H9 (cell line): ENCODE results near the gene SLC46A1. TPM values are rescaled to one million over a fixed set of nuclear protein-coding genes. Genes with fewer than 3 reads are reported as not detected.

Source experiments
- DNase-seq: peaks from one replicate; pipeline ENCODE4 v3.0.0-alpha.2; 2017
- H2AFZ ChIP-seq: one replicate; pipeline ENCODE4 v1.6.1; 2013; ENCODE audit warnings: mild to moderate bottlenecking, low read length, control low read depth, moderate library complexity
- H2AK5ac ChIP-seq: 2 replicates; pipeline ENCODE4 v1.6.1; 2013; ENCODE audit warnings: low read length, control low read depth, mixed read lengths; ENCODE audit not compliant: insufficient read length
- H2BK120ac ChIP-seq: one replicate; pipeline ENCODE4 v1.6.1; 2013; ENCODE audit warnings: low read depth, mild to moderate bottlenecking, low read length, control low read depth, inconsistent platforms; ENCODE audit not compliant: poor library complexity, severe bottlenecking
- H2BK12ac ChIP-seq: 2 replicates; pipeline ENCODE4 v1.6.1; 2013; ENCODE audit warnings: low read length, control low read depth, mixed read lengths, low read depth; ENCODE audit not compliant: insufficient read length
- H2BK15ac ChIP-seq: 2 replicates; pipeline ENCODE4 v1.6.1; 2013; ENCODE audit warnings: low read depth, low read length, control low read depth
- H2BK20ac ChIP-seq: one replicate; pipeline ENCODE4 v1.6.1; 2013; ENCODE audit warnings: low read depth, mild to moderate bottlenecking, low read length, control low read depth, inconsistent platforms; ENCODE audit not compliant: poor library complexity, severe bottlenecking
- H2BK5ac ChIP-seq: 2 replicates; pipeline ENCODE4 v1.6.1; 2013; ENCODE audit warnings: low read length, control low read depth, mixed read lengths; ENCODE audit not compliant: insufficient read length
- H3K14ac ChIP-seq: 2 replicates; pipeline ENCODE4 v1.6.1; 2013; ENCODE audit warnings: low read length, control low read depth; ENCODE audit not compliant: insufficient read depth
- H3K18ac ChIP-seq: 2 replicates; pipeline ENCODE4 v1.6.1; 2013; ENCODE audit warnings: low read depth, mild to moderate bottlenecking, mixed read lengths, low read length, control low read depth; ENCODE audit not compliant: insufficient read length
- H3K23ac ChIP-seq: 2 replicates; pipeline ENCODE4 v1.6.1; 2013; ENCODE audit warnings: low read length, control low read depth, mixed read lengths, low read depth; ENCODE audit not compliant: insufficient read length
- H3K23me2 ChIP-seq: 2 replicates; pipeline ENCODE4 v1.6.1; 2013; ENCODE audit warnings: low read depth, mild to moderate bottlenecking, mixed read lengths, low read length, control low read depth; ENCODE audit not compliant: insufficient read length, poor library complexity, severe bottlenecking
- H3K27ac ChIP-seq: 2 replicates; pipeline ENCODE4 v1.5.1; 2013; ENCODE audit warnings: low read length, control low read depth, mixed read lengths, low read depth; ENCODE audit not compliant: insufficient read length
- H3K27me3 ChIP-seq: 2 replicates; pipeline ENCODE4 v1.6.1; 2013; ENCODE audit warnings: low read length, control low read depth, inconsistent platforms; ENCODE audit not compliant: insufficient read depth
- H3K4ac ChIP-seq: 2 replicates; pipeline ENCODE4 v1.6.1; 2013; ENCODE audit warnings: low read depth, mild to moderate bottlenecking, control low read depth, inconsistent platforms, low read length, moderate library complexity
- H3K4me1 ChIP-seq: 2 replicates; pipeline ENCODE4 v1.6.1; 2013; ENCODE audit warnings: low read length, control low read depth, inconsistent platforms; ENCODE audit not compliant: insufficient read depth
- H3K4me2 ChIP-seq: 2 replicates; pipeline ENCODE4 v1.6.1; 2013; ENCODE audit warnings: low read length, control low read depth, mixed read lengths; ENCODE audit not compliant: insufficient read length, insufficient read depth
- H3K56ac ChIP-seq: 2 replicates; pipeline ENCODE4 v1.6.1; 2013; ENCODE audit warnings: low read depth, mild to moderate bottlenecking, mixed read lengths, low read length, control low read depth; ENCODE audit not compliant: insufficient read length
- H3K79me1 ChIP-seq: 2 replicates; pipeline ENCODE4 v1.6.1; 2013; ENCODE audit warnings: low read depth, mild to moderate bottlenecking, moderate library complexity, low read length, control low read depth, inconsistent platforms; ENCODE audit not compliant: insufficient read depth, poor library complexity, severe bottlenecking
- H3K79me2 ChIP-seq: 2 replicates; pipeline ENCODE4 v1.6.1; 2013; ENCODE audit warnings: low read length, control low read depth, inconsistent platforms; ENCODE audit not compliant: insufficient read depth
- H3K9ac ChIP-seq: 2 replicates; pipeline ENCODE4 v1.6.1; 2013; ENCODE audit warnings: low read length, control low read depth, mixed read lengths; ENCODE audit not compliant: insufficient read length; ENCODE audit errors: extremely low read depth
- H3K9me3 ChIP-seq: one replicate; pipeline ENCODE4 v1.6.1; 2013; ENCODE audit warnings: low read depth, low read length, inconsistent platforms; ENCODE audit not compliant: control insufficient read depth
- H3T11ph ChIP-seq: one replicate; pipeline ENCODE4 v1.6.1; 2013; ENCODE audit warnings: mild to moderate bottlenecking, low read length, control low read depth, inconsistent platforms
- H4K20me1 ChIP-seq: one replicate; pipeline ENCODE4 v1.6.1; 2013; ENCODE audit not compliant: control insufficient read depth, insufficient read length, insufficient read depth
- H4K5ac ChIP-seq: 2 replicates; pipeline ENCODE4 v1.6.1; 2013; ENCODE audit warnings: low read depth, mild to moderate bottlenecking, mixed read lengths, low read length, control low read depth; ENCODE audit not compliant: insufficient read length
- H4K8ac ChIP-seq: replicated peaks from 2 replicates; pipeline ENCODE4 v1.6.1; 2013; ENCODE audit warnings: low read length, control low read depth, mixed read lengths, low read depth; ENCODE audit not compliant: insufficient read length
- H4K91ac ChIP-seq: 2 replicates; pipeline ENCODE4 v1.6.1; 2013; ENCODE audit warnings: low read depth, mild to moderate bottlenecking, moderate library complexity, mixed read lengths, low read length, control low read depth; ENCODE audit not compliant: insufficient read length
- H3K27ac Mint-ChIP-seq, 3 experiments: 2 replicates in 2 of 3; 3 replicates in 1 of 3; pipeline ENCODE4 v1.8.0; 2020 to 2021; ENCODE audit warnings: mixed read lengths in 3 of 3, mild to moderate bottlenecking in 1 of 3, moderate library complexity in 1 of 3
- H3K27me3 Mint-ChIP-seq: 2 replicates; pipeline ENCODE4 v1.8.0; 2021; ENCODE audit warnings: low read depth, mild to moderate bottlenecking, moderate library complexity, mixed read lengths
- H3K36me3 Mint-ChIP-seq, 3 experiments: 2 replicates in 2 of 3; 3 replicates in 1 of 3; pipeline ENCODE4 v1.8.0; 2020 to 2021; ENCODE audit warnings: low read depth in 3 of 3, mixed read lengths in 3 of 3; ENCODE audit not compliant: insufficient read depth in 1 of 3
- H3K4me1 Mint-ChIP-seq, 2 experiments: 2 replicates each; pipeline ENCODE4 v1.8.0; 2020; ENCODE audit warnings: mixed read lengths in 2 of 2
- H3K4me3 Mint-ChIP-seq, 2 experiments: 2 replicates in 1 of 2; 3 replicates in 1 of 2; pipeline ENCODE4 v1.8.0; 2020 to 2021; ENCODE audit warnings: mild to moderate bottlenecking in 2 of 2, mixed read lengths in 2 of 2, moderate library complexity in 1 of 2
- H3K9me3 Mint-ChIP-seq, 2 experiments: 2 replicates in 1 of 2; 3 replicates in 1 of 2; pipeline ENCODE4 v1.8.0; 2020; ENCODE audit warnings: mild to moderate bottlenecking in 2 of 2, mixed read lengths in 2 of 2, moderate library complexity in 1 of 2
- CTCF ChIP-seq: fragments of 200-600 bp; sonication (generic); conservative IDR thresholded peaks from 3 replicates; pipeline ENCODE4 v1.8.0; 2021; ENCODE audit warnings: antibody characterized with exemption, mild to moderate bottlenecking
- WGBS: extraction: QIAGEN DNeasy Blood & Tissue Kit; methylation state at CpG from one replicate; pipeline ENCODE4 v1.1.7; 2013; ENCODE audit warnings: missing lambda C conversion rate, low lambda C conversion rate, mixed read lengths; ENCODE audit not compliant: insufficient read length; ENCODE audit errors: extremely low coverage; 5-methylcytosine and 5-hydroxymethylcytosine counted together
- total RNA-seq: library from RNA; stranded (reverse); gene quantifications from 2 replicates; pipeline ENCODE4 v1.2.1, GENCODE V29; 2021

SLC46A1 gene
- total RNA-seq, 1 experiment from 2014 or later = 8.7 TPM

GRCh38 chr17:28388106-28388505 lies 17.9 kb downstream of the SLC46A1 start:
- H3K4me2 ChIP-seq = no peak overlapping the region
- H3K79me2 ChIP-seq = no peaks in the 10 kb centered on the region
- no peak overlapping the region for H2BK5ac ChIP-seq
- Mint-ChIP-seq H3K4me3 (no peak overlapping the region), H3K27ac (no peak overlapping the region), H3K27me3 (peaks cover 52% of the 10 kb centered on the region), H3K36me3 (peaks cover 0 to 2% (median 0%) of the 10 kb centered on the region in 3 experiments; a peak in 2 of 7 replicates), H3K4me1 (peaks cover 5 to 8% of the 10 kb centered on the region in 2 experiments; a peak in 3 of 4 replicates), H3K9me3 (no peaks in the 10 kb centered on the region)
- no peak overlapping the region for H4K91ac ChIP-seq
- H2BK15ac ChIP-seq = no peak overlapping the region
- H3K23me2 ChIP-seq = peaks cover 12% of the 10 kb centered on the region
- no peak for TF ChIP-seq CTCF
- no peak overlapping the region for H4K5ac ChIP-seq
- H3K9me3 ChIP-seq = no peaks in the 10 kb centered on the region
- H3K18ac ChIP-seq = no peak overlapping the region
- no peak overlapping the region for H4K8ac ChIP-seq
- no peak overlapping the region for H2BK12ac ChIP-seq
- H3K79me1 ChIP-seq = no peaks in the 10 kb centered on the region
- H3K4ac ChIP-seq = no peak overlapping the region
- no peak overlapping the region for H3K23ac ChIP-seq
- WGBS = no CpG with 5 or more reads among the region's 11 CpGs
- no peaks in the 10 kb centered on the region for H3K4me1 ChIP-seq
- DNase-seq = no peak
- no peak overlapping the region for H3K14ac ChIP-seq
- no peak overlapping the region for H3K9ac ChIP-seq
- no peak overlapping the region for H2AK5ac ChIP-seq
- no peak overlapping the region for H3K56ac ChIP-seq
- no peak overlapping the region for H3T11ph ChIP-seq
- no peak overlapping the region for H2AFZ ChIP-seq
- peaks cover 13% of the 10 kb centered on the region; the same call in 1 of the 2 replicates for H3K27me3 ChIP-seq
- H3K27ac ChIP-seq = no peak overlapping the region
- H2BK120ac ChIP-seq = no peak overlapping the region
- no peak overlapping the region for H2BK20ac ChIP-seq
- no peaks in the 10 kb centered on the region for H4K20me1 ChIP-seq
